Mucosa of rectum (tissue), 2 donors: Measurements from ENCODE around the gene STARD13.

Experiments
- H3K27ac ChIP-seq, 2 donors: one replicate each; pipeline ENCODE4 v1.7.0; 2013; ENCODE audit warnings: inconsistent platforms in 2 of 2, low read depth in 2 of 2, low read length in 2 of 2
- H3K27me3 ChIP-seq, 2 donors: one replicate each; pipeline ENCODE4 v1.7.0; 2013; ENCODE audit warnings: low read length in 2 of 2; ENCODE audit not compliant: control insufficient read depth in 2 of 2, insufficient read depth in 2 of 2
- H3K36me3 ChIP-seq, 2 donors: one replicate each; pipeline ENCODE4 v1.7.0; 2013; ENCODE audit warnings: low read length in 2 of 2; ENCODE audit not compliant: control insufficient read depth in 2 of 2, insufficient read depth in 2 of 2
- H3K4me1 ChIP-seq, 2 donors: one replicate each; pipeline ENCODE4 v1.7.0; 2013; ENCODE audit warnings: low read length in 2 of 2, mild to moderate bottlenecking in 1 of 2; ENCODE audit not compliant: control insufficient read depth in 2 of 2, insufficient read depth in 2 of 2
- H3K4me3 ChIP-seq, 2 donors: one replicate each; pipeline ENCODE4 v1.7.0; 2013; ENCODE audit warnings: low read length in 2 of 2
- H3K9ac ChIP-seq, 2 donors: one replicate each; pipeline ENCODE4 v1.7.0; 2013; ENCODE audit warnings: low read length in 2 of 2, low read depth in 1 of 2, mild to moderate bottlenecking in 1 of 2
- H3K9me3 ChIP-seq, 2 donors: one replicate each; pipeline ENCODE4 v1.7.0; 2013; ENCODE audit warnings: low read length in 2 of 2; ENCODE audit not compliant: control insufficient read depth in 2 of 2
- donor health status: healthy.
- donor health status: Normal muscosa, but diverticular disease.

STARD13 gene

GRCh38 chr13:33213797-33214196 is 71.8 kb downstream of the STARD13 start:
- H3K27me3 ChIP-seq = no peaks in the 10 kb centered on the region
- H3K9ac ChIP-seq = no peak overlapping the region
- no peaks in the 10 kb centered on the region for H3K9me3 ChIP-seq
- no peak overlapping the region for H3K27ac ChIP-seq
- peaks cover 9 to 24% of the 10 kb centered on the region in 2 donors for H3K4me1 ChIP-seq
- no peaks in the 10 kb centered on the region for H3K36me3 ChIP-seq
- H3K4me3 ChIP-seq = no peak overlapping the region

- Histone ChIP-seq H3K27me3 (no peaks in the 10 kb centered on the region), H3K4me1 (peaks cover 8 to 23% of the 10 kb centered on the region in 2 donors), H3K4me3 (no peak overlapping the region), H3K9ac (no peak overlapping the region), H3K36me3 (no peaks in the 10 kb centered on the region), H3K27ac (no peak overlapping the region), H3K9me3 (no peaks in the 10 kb centered on the region)
These were observed 72.4 kb downstream of the STARD13 start for GRCh38 chr13:33213024-33213768.

GRCh38 chr13:33212396-33212795 is 73.2 kb downstream of the STARD13 start:
- Histone ChIP-seq H3K9ac (no peak overlapping the region), H3K4me3 (no peak overlapping the region), H3K9me3 (no peaks in the 10 kb centered on the region), H3K4me1 (peaks cover 10 to 23% of the 10 kb centered on the region in 2 donors), H3K27ac (no peak overlapping the region), H3K27me3 (no peaks in the 10 kb centered on the region), H3K36me3 (no peaks in the 10 kb centered on the region)

GRCh38 chr13:33210090-33210489 is 75.5 kb downstream of the STARD13 start:
- Histone ChIP-seq H3K9ac (no peak overlapping the region), H3K4me3 (no peak overlapping the region), H3K27me3 (no peaks in the 10 kb centered on the region), H3K9me3 (no peaks in the 10 kb centered on the region), H3K36me3 (no peaks in the 10 kb centered on the region), H3K4me1 (peaks cover 7 to 19% of the 10 kb centered on the region in 2 donors), H3K27ac (no peak overlapping the region)

- H3K9ac ChIP-seq = no peak overlapping the region
- H3K4me3 ChIP-seq = no peak overlapping the region
- no peaks in the 10 kb centered on the region for H3K9me3 ChIP-seq
- no peaks in the 10 kb centered on the region for H3K27me3 ChIP-seq
- peaks cover 7 to 16% of the 10 kb centered on the region in 2 donors for H3K4me1 ChIP-seq
- no peaks in the 10 kb centered on the region for H3K36me3 ChIP-seq
- H3K27ac ChIP-seq = peak overlapping the region in 1 of 2 donors; percentile 18
These were observed 77.0 kb downstream of the STARD13 start for GRCh38 chr13:33208290-33209220.

DNA sequence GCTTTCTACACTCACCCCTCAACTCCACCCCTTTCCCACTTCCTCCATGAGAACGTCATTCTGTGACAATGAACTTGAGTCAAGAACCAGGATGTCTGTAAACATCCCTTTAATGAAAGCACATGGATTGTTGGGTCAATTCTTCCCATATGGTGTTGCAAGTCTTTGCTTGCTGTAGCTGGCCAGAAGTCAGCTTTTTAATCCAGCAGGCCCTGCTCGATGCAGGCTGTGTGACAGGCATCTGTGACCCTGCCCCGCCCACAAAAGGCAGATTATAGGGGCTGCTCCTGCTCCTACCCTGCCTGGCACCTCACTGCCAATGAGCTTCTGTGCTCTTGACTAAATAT is 78.0 kb downstream of the STARD13 start:
- Histone ChIP-seq H3K27ac (peak overlapping the region; percentile 18 to 28), H3K27me3 (no peaks in the 10 kb centered on the region), H3K9ac (no peak overlapping the region), H3K9me3 (no peaks in the 10 kb centered on the region), H3K4me3 (no peak overlapping the region), H3K36me3 (no peaks in the 10 kb centered on the region), H3K4me1 (peaks cover 7 to 16% of the 10 kb centered on the region in 2 donors)

- no peak overlapping the region for H3K4me3 ChIP-seq
- H3K36me3 ChIP-seq = no peaks in the 10 kb centered on the region
- peak overlapping the region; percentile 9 to 28 for H3K27ac ChIP-seq
- H3K9ac ChIP-seq = no peak overlapping the region
- H3K27me3 ChIP-seq = no peaks in the 10 kb centered on the region
- H3K4me1 ChIP-seq = peaks cover 7 to 16% of the 10 kb centered on the region in 2 donors
- no peaks in the 10 kb centered on the region for H3K9me3 ChIP-seq
These were observed 78.5 kb downstream of the STARD13 start for GRCh38 chr13:33206945-33207614.

- Histone ChIP-seq H3K4me3 (no peak overlapping the region), H3K36me3 (no peaks in the 10 kb centered on the region)
These were observed 79.1 kb downstream of the STARD13 start for GRCh38 chr13:33206425-33206824.

GRCh38 chr13:33205804-33206221 is 79.7 kb downstream of the STARD13 start:
- Histone ChIP-seq H3K27me3 (no peaks in the 10 kb centered on the region), H3K4me1 (peaks cover 7 to 16% of the 10 kb centered on the region in 2 donors), H3K9me3 (no peaks in the 10 kb centered on the region), H3K36me3 (no peaks in the 10 kb centered on the region), H3K9ac (no peak overlapping the region), H3K4me3 (no peak overlapping the region), H3K27ac (peak overlapping the region; percentile 44 to 45)

More at GRCh38 chr13:33206425-33206824, 79.1 kb downstream of the STARD13 start:
- H3K4me1 ChIP-seq = peaks cover 7 to 16% of the 10 kb centered on the region in 2 donors
- H3K27ac ChIP-seq = no peak overlapping the region
- no peak overlapping the region for H3K9ac ChIP-seq
- no peaks in the 10 kb centered on the region for H3K27me3 ChIP-seq
- H3K9me3 ChIP-seq = no peaks in the 10 kb centered on the region
